EL (cell line): ENCODE results near the gene NFAM1.

Experiments used
- DNase-seq: peaks from one replicate; pipeline ENCODE4 v3.0.0-alpha.2; 2016

The NFAM1 gene

GRCh38 chr22:42357634-42358296, 74.4 kb downstream of the NFAM1 start:
- no peak for DNase-seq

- no peak for DNase-seq
These were observed 75.0 kb downstream of the NFAM1 start for GRCh38 chr22:42357221-42357620.

DNA sequence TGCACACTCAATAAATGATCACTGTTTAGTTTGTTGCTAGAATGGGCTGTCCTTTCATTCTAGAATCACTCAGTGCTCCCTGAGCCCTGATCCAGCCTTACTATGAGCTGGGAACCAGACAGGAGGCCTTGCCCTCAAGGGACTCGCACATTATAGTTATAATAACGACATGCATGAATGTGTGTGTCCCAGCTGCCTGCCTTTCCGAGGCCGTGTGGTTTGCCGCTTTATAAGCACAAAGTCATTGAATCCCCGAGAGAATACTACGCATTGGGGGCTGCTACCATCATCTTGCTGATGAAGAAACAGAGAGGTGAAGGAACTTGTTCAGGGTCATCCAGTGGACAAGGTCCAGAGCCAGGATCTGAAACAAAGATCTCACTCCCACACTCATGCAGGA, 75.7 kb downstream of the NFAM1 start:
- no peak for DNase-seq

- DNase-seq = peak; percentile 49
These were observed 78.1 kb downstream of the NFAM1 start for GRCh38 chr22:42353883-42354727.

GRCh38 chr22:42350373-42350772, 81.8 kb downstream of the NFAM1 start:
- DNase-seq = no peak

- DNase-seq = no peak
These were observed 84.8 kb downstream of the NFAM1 start for GRCh38 chr22:42347281-42347824.

GRCh38 chr22:42346722-42347121, 85.5 kb downstream of the NFAM1 start:
- no peak for DNase-seq

GRCh38 chr22:42345458-42345857, 86.7 kb downstream of the NFAM1 start:
- no peak for DNase-seq

GRCh38 chr22:42344361-42344905, 87.8 kb downstream of the NFAM1 start:
- peak; percentile 26 for DNase-seq

- peak; percentile 40 for DNase-seq
These were observed 88.6 kb downstream of the NFAM1 start for GRCh38 chr22:42343531-42344081.

DNA sequence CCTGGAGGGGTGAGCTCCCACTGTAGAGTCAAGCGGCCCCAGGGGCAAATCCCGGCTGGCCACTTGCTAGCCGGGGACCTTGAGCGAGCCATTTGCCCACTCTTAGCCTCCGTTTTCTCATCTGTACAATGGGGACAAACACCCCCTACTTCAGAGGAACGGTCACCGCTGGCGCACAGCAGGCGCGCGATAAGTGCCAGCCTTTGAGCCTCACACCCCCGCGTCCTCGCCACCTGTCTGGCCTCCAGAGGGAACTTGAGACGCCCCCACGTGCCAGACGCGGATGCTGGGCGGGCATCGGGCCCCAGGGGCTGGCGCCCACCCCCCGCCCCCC, 89.1 kb downstream of the NFAM1 start:
- no peak for DNase-seq

DNA sequence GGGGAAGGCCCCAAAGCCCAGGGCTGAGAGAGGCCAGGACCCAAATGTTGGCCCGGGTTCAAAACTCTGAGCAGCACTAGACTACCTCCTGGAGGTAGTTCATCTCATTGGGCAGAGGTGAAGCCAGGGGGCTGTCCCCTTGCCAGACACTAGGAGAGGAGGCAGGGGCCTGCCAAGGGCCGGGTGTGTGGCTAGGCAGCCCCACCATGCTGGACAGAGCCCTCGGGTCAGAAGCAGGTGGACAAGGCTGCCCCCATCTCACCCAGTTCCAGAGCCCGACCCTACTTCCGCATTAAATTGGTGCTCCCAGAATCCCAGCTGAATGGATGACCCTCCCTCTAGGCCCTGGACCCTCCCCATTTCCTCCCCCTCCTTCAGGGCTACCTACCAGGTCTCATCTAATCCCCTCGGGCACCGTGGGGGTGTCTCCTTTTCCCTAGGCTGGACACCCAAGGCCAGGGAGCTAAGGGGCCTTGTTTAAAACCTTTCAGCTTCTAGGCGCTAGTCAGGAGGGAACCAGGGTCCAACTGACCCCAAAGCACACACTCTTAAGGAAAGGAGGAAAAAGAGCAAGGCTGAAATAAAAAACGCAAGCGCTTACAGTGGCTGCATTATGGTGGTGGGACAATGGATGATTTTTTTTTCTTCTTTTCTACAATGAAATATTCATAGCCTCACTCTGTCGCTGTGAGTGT, 89.6 kb downstream of the NFAM1 start:
- DNase-seq = no peak

DNA sequence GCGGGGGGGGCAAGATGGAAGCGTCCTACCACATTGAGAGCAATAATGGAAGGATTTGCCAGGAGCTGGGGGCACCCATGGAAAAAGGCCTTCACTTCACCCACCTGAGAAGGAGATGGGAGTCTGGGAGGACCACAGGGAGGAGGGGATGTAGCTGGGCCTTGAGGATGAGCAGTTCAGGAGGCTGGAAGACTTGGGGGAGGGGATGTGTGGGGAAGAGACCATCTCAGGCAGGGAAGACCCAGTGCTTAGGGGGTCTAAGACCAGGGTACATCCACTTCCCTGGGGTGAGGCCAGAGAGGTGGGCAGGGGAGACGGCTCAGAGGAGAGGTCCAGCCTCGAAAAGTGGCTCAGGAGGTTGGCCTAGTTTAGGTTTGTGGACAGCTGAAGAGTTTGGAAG, 90.4 kb downstream of the NFAM1 start:
- no peak for DNase-seq

DNA sequence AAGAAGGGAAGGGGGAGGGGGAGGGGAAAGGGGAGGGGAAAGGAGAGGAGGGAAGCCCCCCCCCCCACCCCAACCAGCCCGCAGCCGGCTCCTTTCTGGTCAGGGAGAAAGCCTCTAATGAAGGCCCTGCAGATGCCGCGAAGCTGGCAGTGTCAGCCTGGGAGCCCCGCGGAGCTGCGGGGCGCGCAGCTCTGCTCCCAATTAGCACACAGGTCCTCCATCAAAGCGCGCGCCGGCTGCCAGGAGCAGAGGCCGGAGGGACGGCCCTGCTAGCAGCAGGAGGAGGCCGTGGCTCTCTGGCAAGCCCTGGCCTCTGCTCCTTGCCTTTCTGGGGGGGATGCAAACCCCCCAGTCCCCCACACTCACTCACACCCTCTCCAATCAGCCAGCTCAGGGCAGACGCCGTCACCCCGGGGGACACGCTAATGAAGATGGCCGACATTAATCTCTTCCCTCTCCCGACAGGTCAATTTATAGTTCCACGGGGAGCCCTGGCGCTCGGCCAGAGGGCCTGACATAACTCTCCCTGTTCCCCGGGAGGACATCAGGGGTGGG, 91.3 kb downstream of the NFAM1 start:
- DNase-seq = no peak

GRCh38 chr22:42340150-42340549, 92.1 kb downstream of the NFAM1 start:
- no peak for DNase-seq

- no peak for DNase-seq
These were observed 93.7 kb downstream of the NFAM1 start for GRCh38 chr22:42338479-42338878.

- no peak for DNase-seq
These were observed 94.8 kb downstream of the NFAM1 start for GRCh38 chr22:42337356-42337755.

DNA sequence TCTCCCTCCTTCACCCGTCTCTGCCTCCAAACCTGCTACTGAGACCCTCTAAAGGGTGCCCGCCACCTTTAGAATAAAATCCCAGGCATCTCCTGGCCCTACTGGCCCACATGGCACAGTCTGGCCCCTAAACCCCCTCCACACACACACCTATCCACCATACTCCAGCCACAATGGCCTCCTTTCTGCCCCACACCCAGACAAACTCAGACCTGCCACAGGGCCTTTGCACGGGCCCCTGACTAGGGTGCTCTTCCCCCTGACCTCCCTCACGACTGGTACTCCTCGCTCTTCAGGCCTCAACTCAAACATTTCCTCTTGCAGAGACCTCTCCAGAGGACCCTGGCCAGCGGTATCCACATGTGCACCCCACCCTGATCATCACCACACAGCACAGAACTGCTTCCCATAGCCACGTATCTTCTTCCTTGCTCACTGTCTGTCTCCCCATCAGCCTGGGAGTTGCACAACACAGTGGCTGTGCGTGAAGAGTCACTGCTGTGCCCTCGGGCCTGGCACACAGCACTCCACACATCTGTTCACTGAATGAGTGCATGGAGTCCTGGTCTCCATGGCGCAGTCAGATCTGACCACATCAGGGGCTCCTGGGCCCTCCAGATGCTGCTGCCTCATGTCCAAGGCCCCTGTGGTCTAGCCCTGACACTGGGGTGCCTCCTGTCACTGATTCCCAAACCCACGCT, 95.5 kb downstream of the NFAM1 start:
- peak; percentile 27 for DNase-seq

DNA sequence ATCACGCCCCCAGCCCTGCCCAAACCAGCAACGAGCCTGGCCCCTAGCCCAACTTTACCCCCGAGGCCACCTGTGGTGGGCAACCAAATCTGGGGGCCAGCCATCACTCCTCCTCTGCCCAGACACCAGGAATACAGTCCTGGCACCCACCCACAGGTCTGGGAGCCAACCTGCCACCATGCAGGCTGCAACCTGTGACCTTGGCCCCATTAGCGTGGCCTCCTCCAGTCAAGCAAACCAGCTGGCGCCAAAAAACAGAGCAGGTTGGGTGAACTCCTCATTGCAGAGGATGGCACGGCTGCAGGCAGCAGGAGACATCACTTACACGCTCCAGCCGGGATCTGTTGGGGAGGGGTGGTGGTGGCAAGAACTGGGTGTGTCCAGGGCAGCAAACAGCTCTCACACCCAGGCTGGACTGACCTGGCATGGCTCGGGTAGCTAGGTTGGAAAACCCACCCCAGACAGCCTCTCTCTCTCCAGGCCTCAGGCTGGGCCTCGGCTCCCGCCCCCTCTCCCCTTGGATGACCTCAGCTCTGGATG, 96.3 kb downstream of the NFAM1 start:
- no peak for DNase-seq

DNA sequence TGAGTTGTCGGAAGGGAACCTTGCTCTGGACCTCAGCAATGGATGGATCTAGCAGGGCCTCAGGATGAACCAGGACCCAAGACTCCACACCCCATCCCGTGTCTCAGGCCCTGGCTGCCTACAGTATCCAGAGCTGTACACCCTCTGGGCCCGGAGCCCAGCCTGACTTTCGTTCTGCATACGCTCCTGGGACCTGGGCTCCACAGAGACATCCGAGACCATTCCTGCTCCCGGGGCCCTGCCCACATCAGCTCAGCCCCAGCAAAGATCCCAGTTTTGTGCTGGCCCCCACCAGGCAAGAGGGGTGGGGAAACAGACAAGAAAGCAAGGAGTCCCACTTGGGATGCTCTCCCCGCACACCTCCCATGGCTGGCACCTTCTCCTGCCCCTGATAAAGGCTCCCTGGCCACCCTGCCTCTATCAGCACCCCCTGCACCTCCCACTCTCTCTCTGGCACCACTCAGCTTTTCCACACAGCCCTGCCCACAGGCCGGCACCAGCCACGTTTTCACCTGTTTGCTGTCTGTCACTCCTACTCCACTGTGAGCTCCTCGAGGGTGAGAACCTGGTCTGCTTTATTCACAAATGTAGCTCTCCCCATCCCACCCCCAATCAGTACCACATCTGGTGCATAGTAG, 97.2 kb downstream of the NFAM1 start:
- no peak for DNase-seq

- no peak for DNase-seq
These were observed 98.7 kb downstream of the NFAM1 start for GRCh38 chr22:42333544-42333943.
